GM23338 (cell line): ENCODE measurements around the gene FAM209A. TPM values are rescaled to one million over a fixed set of nuclear protein-coding genes. Genes with fewer than 3 reads are reported as not detected.

Source experiments
- ATAC-seq: fragments of 200-7000 bp; cut with Tn5 transposase; 3 replicates; pipeline ENCODE4 v1.9.1; 2020
- DNase-seq: peaks from one replicate; pipeline ENCODE4 v3.0.0-alpha.2; 2015; ENCODE audit warnings: low spot score
- H2AFZ ChIP-seq: fragments of 200-600 bp; sonication (generic); 2 replicates; pipeline ENCODE4 v1.8.0; 2016; ENCODE audit warnings: antibody characterized with exemption, mild to moderate bottlenecking, moderate library complexity
- H3F3A ChIP-seq: fragments of 200-600 bp; sonication (generic); replicated peaks from 2 replicates; pipeline ENCODE4 v1.8.0; 2017; ENCODE audit warnings: antibody characterized with exemption, mixed run types, low read depth
- H3K27ac ChIP-seq: fragments of 200-600 bp; sonication (generic); 2 replicates; pipeline ENCODE4 v1.6.1; 2016; ENCODE audit warnings: low read depth
- H3K27me3 ChIP-seq: fragments of 200-600 bp; sonication (generic); 2 replicates; pipeline ENCODE4 v1.8.0; 2016; ENCODE audit warnings: mild to moderate bottlenecking, mixed run types, moderate library complexity; ENCODE audit not compliant: insufficient read depth
- H3K36me3 ChIP-seq: fragments of 200-600 bp; sonication (generic); 2 replicates; pipeline ENCODE4 v1.8.0; 2016; ENCODE audit warnings: mild to moderate bottlenecking; ENCODE audit not compliant: insufficient read depth
- H3K4me1 ChIP-seq: fragments of 200-600 bp; sonication (generic); 2 replicates; pipeline ENCODE4 v1.8.0; 2016; ENCODE audit warnings: mild to moderate bottlenecking, moderate library complexity; ENCODE audit not compliant: insufficient read depth
- H3K4me2 ChIP-seq: fragments of 200-600 bp; sonication (generic); 2 replicates; pipeline ENCODE4 v1.7.1; 2017; ENCODE audit warnings: mixed run types
- H3K4me3 ChIP-seq: fragments of 200-600 bp; sonication (generic); 2 replicates; pipeline ENCODE4 v1.6.1; 2016; ENCODE audit warnings: mixed run types
- H3K79me2 ChIP-seq: fragments of 200-600 bp; sonication (generic); replicated peaks from 2 replicates; pipeline ENCODE4 v1.8.0; 2017; ENCODE audit warnings: mild to moderate bottlenecking; ENCODE audit not compliant: insufficient read depth
- H3K9me2 ChIP-seq: fragments of 200-600 bp; sonication (generic); 2 replicates; pipeline ENCODE4 v1.8.0; 2017; ENCODE audit not compliant: insufficient read depth
- H4K20me1 ChIP-seq: fragments of 200-600 bp; sonication (generic); replicated peaks from 2 replicates; pipeline ENCODE4 v1.8.0; 2017; ENCODE audit warnings: mild to moderate bottlenecking; ENCODE audit not compliant: insufficient read depth
- H3K27ac Mint-ChIP-seq: 2 replicates; pipeline ENCODE4 v1.8.0; 2020; ENCODE audit warnings: inconsistent platforms, mild to moderate bottlenecking, moderate library complexity, mixed read lengths
- H3K27me3 Mint-ChIP-seq: 3 replicates; pipeline ENCODE4 v1.8.0; 2022; ENCODE audit warnings: low read depth, mild to moderate bottlenecking, moderate library complexity, mixed read lengths, inconsistent platforms; ENCODE audit not compliant: insufficient read depth, poor library complexity
- H3K36me3 Mint-ChIP-seq: 3 replicates; pipeline ENCODE4 v1.8.0; 2021; ENCODE audit warnings: low read depth, mild to moderate bottlenecking, inconsistent platforms, moderate library complexity, mixed read lengths
- H3K4me1 Mint-ChIP-seq: 3 replicates; pipeline ENCODE4 v1.8.0; 2020; ENCODE audit warnings: mild to moderate bottlenecking, inconsistent platforms, mixed read lengths
- H3K4me3 Mint-ChIP-seq: 3 replicates; pipeline ENCODE4 v1.8.0; 2021; ENCODE audit warnings: moderate library complexity, mild to moderate bottlenecking, inconsistent platforms, mixed read lengths
- H3K9me3 Mint-ChIP-seq: 3 replicates; pipeline ENCODE4 v1.8.0; 2020; ENCODE audit warnings: moderate library complexity, mild to moderate bottlenecking, inconsistent platforms, mixed read lengths
- CREB1 ChIP-seq: fragments of 250-450 bp; sonication (Bioruptor Pico); IDR thresholded peaks from 2 replicates; pipeline ENCODE4 v1.5.0; 2020; ENCODE audit warnings: low read depth, mild to moderate bottlenecking, moderate library complexity
- EZH2 ChIP-seq: fragments of 200-600 bp; sonication (generic); IDR thresholded peaks from one replicate; pipeline ENCODE4 v1.8.0; 2017; ENCODE audit warnings: antibody characterized with exemption, mild to moderate bottlenecking, low read depth; ENCODE audit not compliant: unreplicated experiment
- EZH2phosphoT487 ChIP-seq: fragments of 200-600 bp; sonication (generic); IDR thresholded peaks from one replicate; pipeline ENCODE4 v1.8.1; 2018; ENCODE audit warnings: antibody characterized with exemption; ENCODE audit not compliant: unreplicated experiment
- JUNB ChIP-seq: IDR thresholded peaks from one replicate; pipeline ENCODE4 v1.6.1; 2016; ENCODE audit warnings: antibody characterized with exemption; ENCODE audit not compliant: unreplicated experiment
- NANOG ChIP-seq: IDR thresholded peaks from 2 replicates; pipeline ENCODE4 v1.6.1; 2016; ENCODE audit warnings: antibody characterized with exemption, borderline replicate concordance
- POLR2AphosphoS5 ChIP-seq: IDR thresholded peaks from 2 replicates; pipeline ENCODE4 v1.6.1; 2016; ENCODE audit warnings: antibody characterized with exemption, low read depth
- STAT1 ChIP-seq: IDR thresholded peaks from one replicate; pipeline ENCODE4 v1.6.1; 2016; ENCODE audit warnings: antibody characterized with exemption; ENCODE audit not compliant: unreplicated experiment
- ZNF114 ChIP-seq: fragments of 250-450 bp; sonication (Bioruptor Pico); IDR thresholded peaks from 2 replicates; pipeline ENCODE4 v1.5.0; 2020; ENCODE audit warnings: mild to moderate bottlenecking, moderate library complexity
- ZNF331 ChIP-seq: fragments of 250-450 bp; sonication (Bioruptor Pico); IDR thresholded peaks from 2 replicates; pipeline ENCODE4 v1.5.0; 2020; ENCODE audit warnings: low read depth, mild to moderate bottlenecking, moderate library complexity
- polyA plus RNA-seq: library from polyadenylated mRNA; unstranded; fragments of >200 nt; fragmentation: Nextera tagmentation; extraction: Ambion mirVana; gene quantifications from 2 replicates; pipeline ENCODE4 v1.2.1, GENCODE V29; 2016
- total RNA-seq: library from RNA; depleted of rRNA; stranded (reverse); fragments of >200 nt; shearing (Covaris generic); gene quantifications from 2 replicates; pipeline ENCODE4 v1.2.3, GENCODE V29; 2014
- TF ChIP-seq, protein P1 (sequence below): fragments of 250-450 bp; sonication (Bioruptor Pico); IDR thresholded peaks from 2 replicates; pipeline ENCODE4 v1.5.0; 2020; ENCODE audit warnings: mild to moderate bottlenecking, moderate library complexity
- TF ChIP-seq, protein P2 (sequence below), 2 experiments: fragments of 200-600 bp in 1 of 2; sonication (generic) in 1 of 2; conservative IDR thresholded peaks; 2 replicates each; pipeline versions ENCODE4 v1.5.1 to v1.6.1; 2016 to 2017; ENCODE audit warnings: antibody characterized with exemption in 2 of 2, low read depth in 2 of 2, mild to moderate bottlenecking in 2 of 2, moderate library complexity in 1 of 2
- TF ChIP-seq, protein P3 (sequence below): IDR thresholded peaks from one replicate; pipeline ENCODE4 v1.6.1; 2018; ENCODE audit warnings: antibody characterized with exemption; ENCODE audit not compliant: unreplicated experiment
- TF ChIP-seq, protein P4 (sequence below): IDR thresholded peaks from 2 replicates; pipeline ENCODE4 v1.6.1; 2016; ENCODE audit warnings: antibody characterized with exemption

FAM209A gene
- total and polyA plus RNA-seq, 2 experiments from 2014 or later = not detected

DNA sequence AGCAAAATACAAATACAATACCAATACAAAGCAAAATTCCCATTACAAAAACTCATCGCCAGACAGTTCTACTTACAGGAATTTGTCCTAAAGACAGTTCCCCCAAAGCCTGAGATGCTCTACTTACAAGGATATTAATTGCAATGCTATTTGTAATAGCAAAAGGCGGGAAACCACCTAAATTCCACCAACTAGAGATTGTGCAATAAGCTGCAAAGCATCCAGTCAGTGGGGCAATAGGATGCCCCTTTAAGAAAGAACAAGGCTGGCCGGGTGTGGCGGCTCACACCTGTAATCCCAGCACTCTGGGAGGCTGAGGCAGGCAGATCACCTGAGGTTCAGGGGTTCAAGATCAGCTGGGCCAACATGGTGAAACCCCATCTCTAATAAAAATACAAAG, 47.6 kb downstream of the FAM209A start:
- Mint-ChIP-seq H3K4me1 (no peaks in the 10 kb centered on the region), H3K4me3 (no peak overlapping the region), H3K27me3 (peaks cover 8% of the 10 kb centered on the region), H3K9me3 (peaks cover 16% of the 10 kb centered on the region; the same call in 2 of the 3 replicates), H3K27ac (no peak overlapping the region), H3K36me3 (no peaks in the 10 kb centered on the region; the same call in 2 of the 3 replicates)
- Histone ChIP-seq H3K27ac (no peak overlapping the region), H3K4me3 (no peak overlapping the region), H3K9me2 (no peaks in the 10 kb centered on the region), H3K36me3 (no peaks in the 10 kb centered on the region), H3F3A (no peaks in the 10 kb centered on the region), H2AFZ (no peak overlapping the region), H4K20me1 (no peaks in the 10 kb centered on the region), H3K27me3 (no peaks in the 10 kb centered on the region), H3K79me2 (no peaks in the 10 kb centered on the region), H3K4me1 (no peaks in the 10 kb centered on the region), H3K4me2 (no peak overlapping the region)
- ATAC-seq (no peak), DNase-seq (no peak)
- TF ChIP-seq, protein P1, sequence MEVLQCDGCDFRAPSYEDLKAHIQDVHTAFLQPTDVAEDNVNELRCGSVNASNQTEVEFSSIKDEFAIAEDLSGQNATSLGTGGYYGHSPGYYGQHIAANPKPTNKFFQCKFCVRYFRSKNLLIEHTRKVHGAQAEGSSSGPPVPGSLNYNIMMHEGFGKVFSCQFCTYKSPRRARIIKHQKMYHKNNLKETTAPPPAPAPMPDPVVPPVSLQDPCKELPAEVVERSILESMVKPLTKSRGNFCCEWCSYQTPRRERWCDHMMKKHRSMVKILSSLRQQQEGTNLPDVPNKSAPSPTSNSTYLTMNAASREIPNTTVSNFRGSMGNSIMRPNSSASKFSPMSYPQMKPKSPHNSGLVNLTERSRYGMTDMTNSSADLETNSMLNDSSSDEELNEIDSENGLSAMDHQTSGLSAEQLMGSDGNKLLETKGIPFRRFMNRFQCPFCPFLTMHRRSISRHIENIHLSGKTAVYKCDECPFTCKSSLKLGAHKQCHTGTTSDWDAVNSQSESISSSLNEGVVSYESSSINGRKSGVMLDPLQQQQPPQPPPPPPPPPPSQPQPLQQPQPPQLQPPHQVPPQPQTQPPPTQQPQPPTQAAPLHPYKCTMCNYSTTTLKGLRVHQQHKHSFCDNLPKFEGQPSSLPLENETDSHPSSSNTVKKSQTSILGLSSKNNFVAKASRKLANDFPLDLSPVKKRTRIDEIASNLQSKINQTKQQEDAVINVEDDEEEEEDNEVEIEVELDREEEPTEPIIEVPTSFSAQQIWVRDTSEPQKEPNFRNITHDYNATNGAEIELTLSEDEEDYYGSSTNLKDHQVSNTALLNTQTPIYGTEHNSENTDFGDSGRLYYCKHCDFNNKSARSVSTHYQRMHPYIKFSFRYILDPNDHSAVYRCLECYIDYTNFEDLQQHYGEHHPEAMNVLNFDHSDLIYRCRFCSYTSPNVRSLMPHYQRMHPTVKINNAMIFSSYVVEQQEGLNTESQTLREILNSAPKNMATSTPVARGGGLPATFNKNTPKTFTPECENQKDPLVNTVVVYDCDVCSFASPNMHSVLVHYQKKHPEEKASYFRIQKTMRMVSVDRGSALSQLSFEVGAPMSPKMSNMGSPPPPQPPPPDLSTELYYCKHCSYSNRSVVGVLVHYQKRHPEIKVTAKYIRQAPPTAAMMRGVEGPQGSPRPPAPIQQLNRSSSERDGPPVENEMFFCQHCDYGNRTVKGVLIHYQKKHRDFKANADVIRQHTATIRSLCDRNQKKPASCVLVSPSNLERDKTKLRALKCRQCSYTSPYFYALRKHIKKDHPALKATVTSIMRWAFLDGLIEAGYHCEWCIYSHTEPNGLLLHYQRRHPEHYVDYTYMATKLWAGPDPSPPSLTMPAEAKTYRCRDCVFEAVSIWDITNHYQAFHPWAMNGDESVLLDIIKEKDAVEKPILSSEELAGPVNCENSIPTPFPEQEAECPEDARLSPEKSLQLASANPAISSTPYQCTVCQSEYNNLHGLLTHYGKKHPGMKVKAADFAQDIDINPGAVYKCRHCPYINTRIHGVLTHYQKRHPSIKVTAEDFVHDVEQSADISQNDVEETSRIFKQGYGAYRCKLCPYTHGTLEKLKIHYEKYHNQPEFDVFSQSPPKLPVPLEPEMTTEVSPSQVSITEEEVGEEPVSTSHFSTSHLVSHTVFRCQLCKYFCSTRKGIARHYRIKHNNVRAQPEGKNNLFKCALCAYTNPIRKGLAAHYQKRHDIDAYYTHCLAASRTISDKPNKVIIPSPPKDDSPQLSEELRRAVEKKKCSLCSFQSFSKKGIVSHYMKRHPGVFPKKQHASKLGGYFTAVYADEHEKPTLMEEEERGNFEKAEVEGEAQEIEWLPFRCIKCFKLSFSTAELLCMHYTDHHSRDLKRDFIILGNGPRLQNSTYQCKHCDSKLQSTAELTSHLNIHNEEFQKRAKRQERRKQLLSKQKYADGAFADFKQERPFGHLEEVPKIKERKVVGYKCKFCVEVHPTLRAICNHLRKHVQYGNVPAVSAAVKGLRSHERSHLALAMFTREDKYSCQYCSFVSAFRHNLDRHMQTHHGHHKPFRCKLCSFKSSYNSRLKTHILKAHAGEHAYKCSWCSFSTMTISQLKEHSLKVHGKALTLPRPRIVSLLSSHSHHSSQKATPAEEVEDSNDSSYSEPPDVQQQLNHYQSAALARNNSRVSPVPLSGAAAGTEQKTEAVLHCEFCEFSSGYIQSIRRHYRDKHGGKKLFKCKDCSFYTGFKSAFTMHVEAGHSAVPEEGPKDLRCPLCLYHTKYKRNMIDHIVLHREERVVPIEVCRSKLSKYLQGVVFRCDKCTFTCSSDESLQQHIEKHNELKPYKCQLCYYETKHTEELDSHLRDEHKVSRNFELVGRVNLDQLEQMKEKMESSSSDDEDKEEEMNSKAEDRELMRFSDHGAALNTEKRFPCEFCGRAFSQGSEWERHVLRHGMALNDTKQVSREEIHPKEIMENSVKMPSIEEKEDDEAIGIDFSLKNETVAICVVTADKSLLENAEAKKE = no peak
- TF ChIP-seq EZH2phosphoT487 (no peak), STAT1 (no peak), ZNF114 (CRISPR knock-in tag) (no peak), POLR2AphosphoS5 (no peak), ZNF331 (CRISPR knock-in tag) (no peak), JUNB (no peak), NANOG (no peak), CREB1 (CRISPR knock-in tag) (no peak), EZH2 (no peak)
- TF ChIP-seq, protein P2, sequence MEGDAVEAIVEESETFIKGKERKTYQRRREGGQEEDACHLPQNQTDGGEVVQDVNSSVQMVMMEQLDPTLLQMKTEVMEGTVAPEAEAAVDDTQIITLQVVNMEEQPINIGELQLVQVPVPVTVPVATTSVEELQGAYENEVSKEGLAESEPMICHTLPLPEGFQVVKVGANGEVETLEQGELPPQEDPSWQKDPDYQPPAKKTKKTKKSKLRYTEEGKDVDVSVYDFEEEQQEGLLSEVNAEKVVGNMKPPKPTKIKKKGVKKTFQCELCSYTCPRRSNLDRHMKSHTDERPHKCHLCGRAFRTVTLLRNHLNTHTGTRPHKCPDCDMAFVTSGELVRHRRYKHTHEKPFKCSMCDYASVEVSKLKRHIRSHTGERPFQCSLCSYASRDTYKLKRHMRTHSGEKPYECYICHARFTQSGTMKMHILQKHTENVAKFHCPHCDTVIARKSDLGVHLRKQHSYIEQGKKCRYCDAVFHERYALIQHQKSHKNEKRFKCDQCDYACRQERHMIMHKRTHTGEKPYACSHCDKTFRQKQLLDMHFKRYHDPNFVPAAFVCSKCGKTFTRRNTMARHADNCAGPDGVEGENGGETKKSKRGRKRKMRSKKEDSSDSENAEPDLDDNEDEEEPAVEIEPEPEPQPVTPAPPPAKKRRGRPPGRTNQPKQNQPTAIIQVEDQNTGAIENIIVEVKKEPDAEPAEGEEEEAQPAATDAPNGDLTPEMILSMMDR (conservative IDR thresholded peaks at IDR 0.05; ENCODE audit: low read depth in 2 of 2) = no peak
- TF ChIP-seq, protein P3, sequence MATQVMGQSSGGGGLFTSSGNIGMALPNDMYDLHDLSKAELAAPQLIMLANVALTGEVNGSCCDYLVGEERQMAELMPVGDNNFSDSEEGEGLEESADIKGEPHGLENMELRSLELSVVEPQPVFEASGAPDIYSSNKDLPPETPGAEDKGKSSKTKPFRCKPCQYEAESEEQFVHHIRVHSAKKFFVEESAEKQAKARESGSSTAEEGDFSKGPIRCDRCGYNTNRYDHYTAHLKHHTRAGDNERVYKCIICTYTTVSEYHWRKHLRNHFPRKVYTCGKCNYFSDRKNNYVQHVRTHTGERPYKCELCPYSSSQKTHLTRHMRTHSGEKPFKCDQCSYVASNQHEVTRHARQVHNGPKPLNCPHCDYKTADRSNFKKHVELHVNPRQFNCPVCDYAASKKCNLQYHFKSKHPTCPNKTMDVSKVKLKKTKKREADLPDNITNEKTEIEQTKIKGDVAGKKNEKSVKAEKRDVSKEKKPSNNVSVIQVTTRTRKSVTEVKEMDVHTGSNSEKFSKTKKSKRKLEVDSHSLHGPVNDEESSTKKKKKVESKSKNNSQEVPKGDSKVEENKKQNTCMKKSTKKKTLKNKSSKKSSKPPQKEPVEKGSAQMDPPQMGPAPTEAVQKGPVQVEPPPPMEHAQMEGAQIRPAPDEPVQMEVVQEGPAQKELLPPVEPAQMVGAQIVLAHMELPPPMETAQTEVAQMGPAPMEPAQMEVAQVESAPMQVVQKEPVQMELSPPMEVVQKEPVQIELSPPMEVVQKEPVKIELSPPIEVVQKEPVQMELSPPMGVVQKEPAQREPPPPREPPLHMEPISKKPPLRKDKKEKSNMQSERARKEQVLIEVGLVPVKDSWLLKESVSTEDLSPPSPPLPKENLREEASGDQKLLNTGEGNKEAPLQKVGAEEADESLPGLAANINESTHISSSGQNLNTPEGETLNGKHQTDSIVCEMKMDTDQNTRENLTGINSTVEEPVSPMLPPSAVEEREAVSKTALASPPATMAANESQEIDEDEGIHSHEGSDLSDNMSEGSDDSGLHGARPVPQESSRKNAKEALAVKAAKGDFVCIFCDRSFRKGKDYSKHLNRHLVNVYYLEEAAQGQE = no peak
- TF ChIP-seq, protein P4, sequence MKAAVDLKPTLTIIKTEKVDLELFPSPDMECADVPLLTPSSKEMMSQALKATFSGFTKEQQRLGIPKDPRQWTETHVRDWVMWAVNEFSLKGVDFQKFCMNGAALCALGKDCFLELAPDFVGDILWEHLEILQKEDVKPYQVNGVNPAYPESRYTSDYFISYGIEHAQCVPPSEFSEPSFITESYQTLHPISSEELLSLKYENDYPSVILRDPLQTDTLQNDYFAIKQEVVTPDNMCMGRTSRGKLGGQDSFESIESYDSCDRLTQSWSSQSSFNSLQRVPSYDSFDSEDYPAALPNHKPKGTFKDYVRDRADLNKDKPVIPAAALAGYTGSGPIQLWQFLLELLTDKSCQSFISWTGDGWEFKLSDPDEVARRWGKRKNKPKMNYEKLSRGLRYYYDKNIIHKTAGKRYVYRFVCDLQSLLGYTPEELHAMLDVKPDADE = no peak
